OCI-LY7 (cell line): ENCODE results near the gene SORCS1.

Source experiments
- CTCF ChIP-seq: fragments of 200-600 bp; sonication (generic); conservative IDR thresholded peaks from 2 replicates; pipeline ENCODE4 v1.5.1; 2014; ENCODE audit warnings: mild to moderate bottlenecking, antibody characterized with exemption, low read length, moderate library complexity, mixed read lengths
- EZH2phosphoT487 ChIP-seq: fragments of 200-600 bp; sonication (generic); IDR thresholded peaks from 2 replicates; pipeline ENCODE4 v1.6.1; 2018; ENCODE audit warnings: low read depth, borderline replicate concordance, mild to moderate bottlenecking, mixed run types, antibody characterized with exemption, low read length, moderate library complexity, mixed read lengths

GRCh38 chr10:106711313-106711906 is 453.1 kb downstream of the SORCS1 start:
- TF ChIP-seq CTCF (peak; percentile 93), EZH2phosphoT487 (no peak)
